Measurements from ENCODE around the gene ANAPC16.

Gene ANAPC16

DNA sequence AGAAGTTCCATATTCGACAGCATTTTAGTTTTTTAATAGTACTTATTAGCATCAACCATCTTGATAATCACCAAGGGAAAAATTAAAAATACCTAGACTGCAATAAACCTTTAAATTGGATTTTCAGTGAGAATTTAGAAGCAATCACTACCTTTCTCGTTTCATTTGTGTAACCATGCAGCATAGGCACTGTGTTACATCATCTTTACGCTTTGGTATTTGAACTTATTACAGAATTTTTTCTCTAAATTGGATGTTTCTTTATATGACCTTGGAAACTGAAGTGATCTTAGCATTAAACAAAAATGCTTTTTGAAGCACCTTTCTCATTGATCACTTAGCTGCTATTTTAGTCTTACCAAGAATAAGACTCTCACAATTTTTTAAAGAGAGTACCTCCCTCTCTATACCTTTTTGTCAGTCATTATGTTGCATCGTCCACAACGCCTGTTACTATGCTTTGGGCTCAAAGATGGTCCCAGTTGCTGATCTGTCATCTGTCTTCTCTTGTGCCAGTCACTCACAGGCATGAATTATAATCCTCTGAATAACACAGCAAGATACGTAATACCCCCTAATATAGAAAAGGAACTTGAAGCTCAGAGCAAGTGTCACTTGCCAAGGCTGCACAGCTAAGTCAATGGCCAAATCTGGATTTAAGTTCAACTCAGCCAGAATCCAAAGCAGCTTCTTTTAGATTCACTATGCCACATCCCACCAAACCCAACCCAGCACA is 19.9 kb downstream of the ANAPC16 start:
- no peak overlapping the region for H2AFZ ChIP-seq (ENCODE audit: low read length)
- H2BK5ac ChIP-seq (ENCODE audit: low read length): no peak overlapping the region
- WGBS, 2 donors (ENCODE audit: extremely low coverage in 2 of 2, insufficient read length in 2 of 2, insufficient replicate concordance in 1 of 2): no CpG with 5 or more reads among the region's 6 CpGs
- no peak overlapping the region for H3K9ac ChIP-seq (ENCODE audit: low read depth, low read length, poor library complexity)
- H3K36me3 ChIP-seq (replicated peaks in 1 of 2; ENCODE audit: control insufficient read depth in 2 of 2, insufficient read depth in 2 of 2, low read length in 2 of 2): peaks cover 19 to 54% of the 10 kb centered on the region in 2 donors
- H2BK12ac ChIP-seq (ENCODE audit: low read length): no peak overlapping the region
- no peak overlapping the region for H3K23ac ChIP-seq (ENCODE audit: low read depth, low read length, poor library complexity)
- no peak overlapping the region for H4K8ac ChIP-seq (ENCODE audit: low read depth, low read length)
- no peak overlapping the region for H3K4me3 ChIP-seq (ENCODE audit: low read length in 2 of 2)
- H4K91ac ChIP-seq (ENCODE audit: low read depth, low read length, poor library complexity): no peak overlapping the region
- H3K27me3 ChIP-seq (ENCODE audit: control insufficient read depth in 3 of 3, insufficient read depth in 3 of 3, low read depth in 1 of 3, low read length in 3 of 3): no peaks in the 10 kb centered on the region
- no peaks in the 10 kb centered on the region for H3K4me1 ChIP-seq (ENCODE audit: control insufficient read depth in 2 of 2, insufficient read depth in 1 of 2, low read depth in 1 of 2, low read length in 2 of 2)
- DNase-seq (ENCODE audit: low spot score): no peak
- no peak overlapping the region for H2BK120ac ChIP-seq (ENCODE audit: low read depth, low read length)
- no peak overlapping the region for H2BK15ac ChIP-seq (ENCODE audit: low read length)
- no peak overlapping the region for H3K4ac ChIP-seq (ENCODE audit: low read length)
- no peak overlapping the region for H3K27ac ChIP-seq (replicated peaks; ENCODE audit: low read length)
- no peaks in the 10 kb centered on the region for H3K9me3 ChIP-seq (replicated peaks in 1 of 2; ENCODE audit: control insufficient read depth in 2 of 2, insufficient read depth in 1 of 2, low read depth in 1 of 2, low read length in 2 of 2)
- H3K18ac ChIP-seq (ENCODE audit: low read length): no peak overlapping the region
- no peak overlapping the region for H3K14ac ChIP-seq (ENCODE audit: low read length)
- H3K4me2 ChIP-seq (ENCODE audit: insufficient read depth, low read length, poor library complexity, severe bottlenecking): no peak overlapping the region
- H3K79me1 ChIP-seq (ENCODE audit: low read depth, low read length): no peaks in the 10 kb centered on the region
- H2AK5ac ChIP-seq (ENCODE audit: low read depth, low read length): no peak overlapping the region

- no peak for DNase-seq (ENCODE audit: low spot score)
- H3K79me1 ChIP-seq (ENCODE audit: low read depth, low read length): no peaks in the 10 kb centered on the region
- H4K91ac ChIP-seq (ENCODE audit: low read depth, low read length, poor library complexity): no peak overlapping the region
- H2BK120ac ChIP-seq (ENCODE audit: low read depth, low read length): no peak overlapping the region
- H3K23ac ChIP-seq (ENCODE audit: low read depth, low read length, poor library complexity): no peak overlapping the region
- H2AFZ ChIP-seq (ENCODE audit: low read length): no peak overlapping the region
- no peak overlapping the region for H2BK12ac ChIP-seq (ENCODE audit: low read length)
- no peak overlapping the region for H3K4ac ChIP-seq (ENCODE audit: low read length)
- H3K9ac ChIP-seq (ENCODE audit: low read depth, low read length, poor library complexity): no peak overlapping the region
- no peak overlapping the region for H3K27ac ChIP-seq (replicated peaks; ENCODE audit: low read length)
- no peak overlapping the region for H3K4me2 ChIP-seq (ENCODE audit: insufficient read depth, low read length, poor library complexity, severe bottlenecking)
- H3K27me3 ChIP-seq (ENCODE audit: control insufficient read depth in 3 of 3, insufficient read depth in 3 of 3, low read depth in 1 of 3, low read length in 3 of 3): no peaks in the 10 kb centered on the region
- H3K9me3 ChIP-seq (replicated peaks in 1 of 2; ENCODE audit: control insufficient read depth in 2 of 2, insufficient read depth in 1 of 2, low read depth in 1 of 2, low read length in 2 of 2): no peaks in the 10 kb centered on the region
- peaks cover 10 to 30% of the 10 kb centered on the region in 2 donors for H3K36me3 ChIP-seq (replicated peaks in 1 of 2; ENCODE audit: control insufficient read depth in 2 of 2, insufficient read depth in 2 of 2, low read length in 2 of 2)
- H3K18ac ChIP-seq (ENCODE audit: low read length): no peak overlapping the region
- H3K4me3 ChIP-seq (ENCODE audit: low read length in 2 of 2): no peak overlapping the region
- H4K8ac ChIP-seq (ENCODE audit: low read depth, low read length): no peak overlapping the region
- WGBS, 2 donors (ENCODE audit: extremely low coverage in 2 of 2, insufficient read length in 2 of 2, insufficient replicate concordance in 1 of 2): no CpG with 5 or more reads among the region's 13 CpGs
- no peak overlapping the region for H2BK5ac ChIP-seq (ENCODE audit: low read length)
- no peak overlapping the region for H2AK5ac ChIP-seq (ENCODE audit: low read depth, low read length)
- peaks cover 2% of the 10 kb centered on the region in 2 donors for H3K4me1 ChIP-seq (ENCODE audit: control insufficient read depth in 2 of 2, insufficient read depth in 1 of 2, low read depth in 1 of 2, low read length in 2 of 2)
- no peak overlapping the region for H3K14ac ChIP-seq (ENCODE audit: low read length)
- H2BK15ac ChIP-seq (ENCODE audit: low read length): no peak overlapping the region
Measured at GRCh38 chr10:72238392-72239175, 22.8 kb downstream of the ANAPC16 start.

- no peak overlapping the region for H3K4ac ChIP-seq (ENCODE audit: low read length)
- WGBS, 2 donors (ENCODE audit: extremely low coverage in 2 of 2, insufficient read length in 2 of 2, insufficient replicate concordance in 1 of 2): no CpG with 5 or more reads among the region's 1 CpG
- no peak overlapping the region for H4K8ac ChIP-seq (ENCODE audit: low read depth, low read length)
Measured at GRCh38 chr10:72239409-72239808, 23.6 kb downstream of the ANAPC16 start.

GRCh38 chr10:72240371-72240770 is 24.6 kb downstream of the ANAPC16 start:
- no peak overlapping the region for H2AK5ac ChIP-seq (ENCODE audit: low read depth, low read length)

More at GRCh38 chr10:72239409-72239808, 23.6 kb downstream of the ANAPC16 start:
- Histone ChIP-seq H2BK12ac (ENCODE audit: low read length) (no peak overlapping the region), H4K91ac (ENCODE audit: low read depth, low read length, poor library complexity) (no peak overlapping the region), H3K36me3 (replicated peaks in 1 of 2; ENCODE audit: control insufficient read depth in 2 of 2, insufficient read depth in 2 of 2, low read length in 2 of 2) (peaks cover 8 to 22% of the 10 kb centered on the region in 2 donors), H3K9ac (ENCODE audit: low read depth, low read length, poor library complexity) (no peak overlapping the region), H3K4me3 (ENCODE audit: low read length in 2 of 2) (no peak overlapping the region), H3K27ac (replicated peaks; ENCODE audit: low read length) (no peak overlapping the region), H2BK120ac (ENCODE audit: low read depth, low read length) (no peak overlapping the region), H3K14ac (ENCODE audit: low read length) (no peak overlapping the region), H3K4me2 (ENCODE audit: insufficient read depth, low read length, poor library complexity, severe bottlenecking) (no peak overlapping the region), H3K4me1 (ENCODE audit: control insufficient read depth in 2 of 2, insufficient read depth in 1 of 2, low read depth in 1 of 2, low read length in 2 of 2) (peaks cover 2% of the 10 kb centered on the region in 2 donors), H2AK5ac (ENCODE audit: low read depth, low read length) (no peak overlapping the region), H2BK15ac (ENCODE audit: low read length) (no peak overlapping the region), H3K79me1 (ENCODE audit: low read depth, low read length) (no peaks in the 10 kb centered on the region), H2AFZ (ENCODE audit: low read length) (no peak overlapping the region), H3K9me3 (replicated peaks in 1 of 2; ENCODE audit: control insufficient read depth in 2 of 2, insufficient read depth in 1 of 2, low read depth in 1 of 2, low read length in 2 of 2) (no peaks in the 10 kb centered on the region), H2BK5ac (ENCODE audit: low read length) (no peak overlapping the region), H3K18ac (ENCODE audit: low read length) (no peak overlapping the region), H3K27me3 (ENCODE audit: control insufficient read depth in 3 of 3, insufficient read depth in 3 of 3, low read depth in 1 of 3, low read length in 3 of 3) (no peaks in the 10 kb centered on the region), H3K23ac (ENCODE audit: low read depth, low read length, poor library complexity) (no peak overlapping the region)
- DNase-seq (ENCODE audit: low spot score): no peak

More at GRCh38 chr10:72240371-72240770, 24.6 kb downstream of the ANAPC16 start:
- H3K9me3 ChIP-seq (replicated peaks in 1 of 2; ENCODE audit: control insufficient read depth in 2 of 2, insufficient read depth in 1 of 2, low read depth in 1 of 2, low read length in 2 of 2): no peaks in the 10 kb centered on the region
- H3K79me1 ChIP-seq (ENCODE audit: low read depth, low read length): no peaks in the 10 kb centered on the region
- peaks cover 4 to 15% of the 10 kb centered on the region in 2 donors for H3K36me3 ChIP-seq (replicated peaks in 1 of 2; ENCODE audit: control insufficient read depth in 2 of 2, insufficient read depth in 2 of 2, low read length in 2 of 2)
- H3K4me1 ChIP-seq (ENCODE audit: control insufficient read depth in 2 of 2, insufficient read depth in 1 of 2, low read depth in 1 of 2, low read length in 2 of 2): peaks cover 2% of the 10 kb centered on the region in 2 donors
- no peak overlapping the region for H2BK5ac ChIP-seq (ENCODE audit: low read length)
- no peaks in the 10 kb centered on the region for H3K27me3 ChIP-seq (ENCODE audit: control insufficient read depth in 3 of 3, insufficient read depth in 3 of 3, low read depth in 1 of 3, low read length in 3 of 3)
- no peak overlapping the region for H3K4me3 ChIP-seq (ENCODE audit: low read length in 2 of 2)
- no peak overlapping the region for H2AFZ ChIP-seq (ENCODE audit: low read length)
- H3K27ac ChIP-seq (replicated peaks; ENCODE audit: low read length): no peak overlapping the region
- H3K4ac ChIP-seq (ENCODE audit: low read length): no peak overlapping the region
- no peak overlapping the region for H4K91ac ChIP-seq (ENCODE audit: low read depth, low read length, poor library complexity)
- no peak overlapping the region for H3K14ac ChIP-seq (ENCODE audit: low read length)
- no peak overlapping the region for H4K8ac ChIP-seq (ENCODE audit: low read depth, low read length)
- H3K23ac ChIP-seq (ENCODE audit: low read depth, low read length, poor library complexity): no peak overlapping the region
- H3K9ac ChIP-seq (ENCODE audit: low read depth, low read length, poor library complexity): no peak overlapping the region
- H2BK12ac ChIP-seq (ENCODE audit: low read length): no peak overlapping the region
- WGBS, 2 donors (ENCODE audit: extremely low coverage in 2 of 2, insufficient read length in 2 of 2, insufficient replicate concordance in 1 of 2): no CpG with 5 or more reads among the region's 7 CpGs
- no peak overlapping the region for H3K4me2 ChIP-seq (ENCODE audit: insufficient read depth, low read length, poor library complexity, severe bottlenecking)
- DNase-seq (ENCODE audit: low spot score): no peak
- H2BK120ac ChIP-seq (ENCODE audit: low read depth, low read length): no peak overlapping the region
- H3K18ac ChIP-seq (ENCODE audit: low read length): no peak overlapping the region
- H2BK15ac ChIP-seq (ENCODE audit: low read length): no peak overlapping the region
